Islet of Langerhans (tissue), 1 donor: ENCODE measurements around the gene CLDN7.

Source experiments
- FAIRE-seq: peaks from one replicate; lab custom pipeline; 2011; peaks lifted over from hg19 to GRCh38; lab: Jason Lieb, UNC

The CLDN7 gene

DNA sequence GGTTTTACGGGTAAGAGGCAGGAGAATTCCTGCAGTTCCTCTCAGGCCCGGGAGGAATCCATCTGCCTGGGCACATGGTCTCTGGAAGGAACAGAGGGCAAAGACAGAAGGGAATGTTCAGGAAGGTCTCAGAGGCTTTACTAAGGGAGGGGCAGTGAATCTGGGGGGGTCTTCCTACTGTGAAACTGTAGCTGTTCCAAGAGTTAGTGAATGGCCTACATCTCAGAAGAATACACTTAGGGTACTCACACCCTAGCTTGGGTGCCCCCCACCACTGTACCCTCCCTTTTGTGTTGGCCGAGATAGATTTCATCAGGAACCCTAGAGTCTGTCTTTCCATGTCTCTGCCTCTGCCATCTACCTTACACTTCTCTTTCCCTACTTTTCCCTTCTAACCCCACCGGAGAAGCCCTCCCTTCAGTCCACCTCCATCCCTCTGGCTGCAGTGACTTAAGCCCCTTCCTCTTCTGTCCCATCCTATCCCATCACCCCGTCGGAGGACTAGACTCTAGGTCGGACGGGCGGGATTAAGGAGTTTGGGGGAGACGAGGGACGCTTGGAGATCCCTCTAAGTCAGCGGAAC is 43.0 kb downstream of the CLDN7 start:
- no peak for FAIRE-seq

- no peak for FAIRE-seq
Observed at GRCh38 chr17:7218758-7219157, 43.5 kb downstream of the CLDN7 start.

DNA sequence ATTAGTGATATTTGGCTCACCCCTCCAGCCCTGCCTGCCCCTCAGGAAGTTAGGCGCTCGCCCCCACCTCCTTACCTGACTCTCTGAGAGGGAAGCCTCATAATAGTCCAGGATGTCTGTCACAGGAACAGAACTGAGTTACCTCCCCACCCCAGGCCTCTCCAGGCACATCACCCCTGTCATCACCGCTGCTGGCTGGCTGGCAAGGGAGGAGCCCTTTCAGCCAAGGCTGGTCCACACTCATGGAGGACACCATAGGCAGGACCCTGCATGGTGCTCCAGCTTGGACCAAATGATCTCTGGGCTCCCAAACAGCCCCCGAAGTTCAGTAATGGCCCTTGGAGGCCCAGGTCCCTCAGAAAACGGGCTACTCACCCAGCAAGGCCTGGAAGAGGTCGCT is 44.1 kb downstream of the CLDN7 start:
- FAIRE-seq = no peak

DNA sequence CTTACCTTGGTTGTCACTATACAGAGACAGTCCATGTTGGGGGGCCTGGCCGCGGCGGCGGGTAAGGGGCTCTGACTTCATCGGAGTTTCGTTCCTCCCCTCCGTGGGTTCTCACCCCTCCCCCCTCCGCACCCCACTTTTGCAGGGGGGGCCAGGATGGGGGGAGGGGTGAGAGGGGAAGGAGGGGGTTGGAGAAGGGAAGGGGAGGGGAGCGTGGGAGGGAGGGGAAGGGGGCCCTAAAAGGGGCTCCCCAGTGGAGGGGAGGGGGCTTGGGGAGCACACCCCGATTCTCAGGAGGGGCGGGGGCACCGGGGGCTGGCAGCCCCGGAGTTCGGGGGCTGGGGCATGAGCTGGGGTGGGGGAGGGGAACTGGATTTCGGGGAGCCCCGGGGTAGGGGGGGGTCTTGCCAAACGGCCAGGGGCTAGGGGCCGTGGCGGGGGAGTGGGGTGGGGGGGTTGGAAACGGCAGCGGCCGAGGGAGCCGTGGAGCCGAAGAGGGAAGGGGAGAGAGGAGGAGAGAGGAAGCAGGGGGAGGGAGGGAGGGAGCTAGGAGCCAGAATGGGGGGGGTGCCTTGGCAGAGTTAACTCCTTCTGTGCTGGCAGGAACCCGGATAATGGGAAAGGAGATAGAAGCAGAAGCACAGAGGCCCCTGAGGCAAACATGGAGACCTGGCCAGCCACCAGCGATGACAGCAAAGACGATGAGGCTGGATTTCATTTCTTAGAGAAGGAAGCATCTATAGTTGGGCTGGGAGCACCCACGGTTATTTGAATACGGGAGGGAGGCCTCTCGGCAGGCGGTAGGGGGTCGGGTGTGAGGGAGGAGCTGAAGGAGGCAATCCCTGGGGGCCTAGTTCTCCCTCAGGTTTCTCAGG is 44.9 kb downstream of the CLDN7 start:
- FAIRE-seq = no peak

- FAIRE-seq = no peak
Observed at GRCh38 chr17:7216242-7217112, 45.8 kb downstream of the CLDN7 start.

DNA sequence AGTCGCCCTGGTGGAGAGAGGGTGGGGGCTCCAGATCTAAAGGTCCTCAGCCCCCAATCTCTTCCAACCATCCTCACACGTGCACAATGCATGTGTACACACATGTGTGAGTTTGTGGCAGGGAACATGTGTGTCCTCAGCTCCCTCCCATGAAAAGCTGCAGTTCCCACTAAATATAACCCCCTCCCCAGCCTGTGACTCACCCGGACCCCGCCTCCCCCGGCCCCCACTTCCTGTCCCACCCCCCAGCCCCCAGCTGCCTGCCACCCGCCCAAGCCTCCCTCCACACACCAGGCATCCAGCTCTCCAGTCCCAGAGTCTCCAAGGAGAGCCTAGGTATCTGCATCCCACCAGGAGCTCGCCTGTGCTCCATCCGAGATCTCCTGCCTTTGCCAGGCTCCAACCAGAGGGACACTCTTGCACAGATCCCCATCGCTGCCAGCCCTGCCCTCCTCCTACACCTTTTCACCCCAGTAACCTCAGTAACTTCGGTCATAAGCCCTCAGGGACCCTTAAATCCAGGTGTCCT is 46.6 kb downstream of the CLDN7 start:
- FAIRE-seq = no peak

DNA sequence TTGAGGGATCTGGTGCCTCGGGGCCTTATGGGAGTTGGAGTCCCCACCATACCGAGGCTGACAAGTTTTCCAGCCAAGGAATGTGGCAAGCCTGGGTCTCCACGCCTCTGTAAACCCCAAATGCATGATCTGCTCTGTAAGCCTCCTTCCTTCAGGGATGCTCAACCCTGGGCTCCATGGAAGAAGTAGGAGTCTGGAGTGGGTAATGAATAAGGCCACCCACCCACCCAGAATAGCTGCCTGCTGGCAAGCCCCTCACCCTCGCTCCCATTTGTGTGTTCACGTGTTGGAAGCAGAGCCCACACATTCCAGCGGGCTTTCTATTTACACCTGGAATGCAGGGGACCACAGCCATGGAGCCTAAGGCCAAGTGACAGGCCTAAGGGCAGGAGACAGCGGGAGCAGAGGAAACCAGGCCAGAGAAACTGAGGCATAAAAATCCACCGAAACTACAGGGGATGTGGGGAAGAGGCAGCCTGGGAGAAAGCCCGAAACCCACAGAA is 47.1 kb downstream of the CLDN7 start:
- peak; percentile 64 for FAIRE-seq

GRCh38 chr17:7214300-7215135 is 47.8 kb downstream of the CLDN7 start:
- FAIRE-seq = no peak

DNA sequence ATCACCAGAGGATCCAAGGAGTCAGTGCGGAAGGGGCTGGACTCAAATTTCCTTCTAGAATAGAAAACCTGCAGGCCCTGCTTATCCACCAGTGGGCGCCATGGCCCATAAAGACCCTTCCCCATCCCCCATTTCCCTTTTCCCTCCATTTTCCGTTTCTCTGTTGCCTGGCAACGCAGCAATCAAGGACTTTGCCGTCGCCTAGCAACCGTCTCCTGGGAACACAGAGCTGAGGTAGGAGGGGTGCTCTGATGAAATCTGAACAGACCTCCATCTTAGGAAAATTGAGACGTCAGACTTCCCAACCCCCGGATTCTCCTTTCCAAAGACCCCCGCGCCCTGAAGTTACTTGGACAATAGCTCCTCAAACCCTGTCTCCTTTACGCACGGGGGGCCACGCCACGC is 48.4 kb downstream of the CLDN7 start:
- peak; percentile 45 for FAIRE-seq

DNA sequence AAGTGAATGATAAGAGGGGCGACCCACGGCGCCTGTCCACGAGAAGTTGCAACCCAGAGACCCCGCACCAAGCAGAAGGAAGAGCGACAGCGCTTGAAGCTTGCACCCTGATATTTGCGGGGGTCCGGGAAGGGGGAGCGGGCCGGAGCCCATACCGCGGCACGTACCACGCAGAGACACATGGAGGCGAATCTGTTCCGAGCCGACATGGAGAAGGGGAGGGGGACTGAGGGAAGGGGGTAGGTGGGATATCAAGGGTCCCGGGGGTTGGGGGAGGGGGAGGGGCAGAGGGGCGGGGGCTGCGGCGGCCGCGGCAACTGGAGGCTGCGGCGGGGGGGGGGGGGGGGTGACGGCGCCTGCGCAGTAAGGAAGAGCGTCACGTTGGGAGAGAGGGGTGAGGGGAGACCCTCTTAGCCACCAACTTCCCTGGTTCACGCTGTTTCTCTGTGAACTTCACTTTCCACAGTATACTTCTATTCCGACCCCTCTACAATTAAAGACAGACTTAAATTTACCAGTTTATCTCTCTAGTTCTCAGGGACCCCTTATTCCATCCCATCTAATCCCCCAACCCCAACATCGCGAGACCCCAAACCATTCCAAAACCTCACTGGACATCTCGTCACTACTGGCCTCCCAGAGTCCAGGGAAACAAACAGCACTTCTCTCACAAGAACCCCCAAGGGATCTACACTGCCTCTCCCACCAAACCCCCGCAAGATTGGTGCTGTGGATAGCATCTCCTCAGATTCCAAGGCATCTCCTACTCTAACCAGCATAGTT is 50.6 kb downstream of the CLDN7 start:
- FAIRE-seq = no peak
